ENCODE measurements around the gene HIP1R.
"Not testable (repeated sequence)": the region's sequence is repeated elsewhere in the genome, so short reads cannot be mapped to it uniquely, and the experiment has no call there.

The HIP1R gene

DNA sequence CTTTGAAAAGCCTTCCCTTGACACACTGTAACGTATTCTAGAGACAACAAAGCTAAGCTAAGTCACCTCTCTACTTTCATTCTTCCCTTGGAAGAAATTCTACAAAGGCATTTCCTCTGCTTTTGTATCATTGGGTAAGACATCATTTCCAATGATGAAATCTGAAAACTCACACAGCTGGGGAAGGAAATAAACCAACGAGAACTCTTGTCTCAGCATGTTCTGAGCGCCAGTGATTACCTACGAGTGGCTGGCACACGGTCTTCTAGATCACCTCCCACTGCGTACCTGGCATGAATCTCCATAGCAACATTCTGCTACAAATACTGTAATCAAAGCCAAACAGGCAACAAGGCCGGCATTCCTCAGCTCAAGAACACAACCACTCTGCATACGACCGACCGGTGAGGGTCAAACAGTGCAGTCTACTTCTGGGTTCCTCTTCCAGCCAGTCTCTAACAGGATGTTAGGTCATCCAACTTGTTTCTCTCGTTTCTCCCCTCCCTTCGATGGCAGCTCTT lies 53.0 kb downstream of the HIP1R start:
- peak overlapping the region; percentile 98 for H3K27ac ChIP-seq
- no peaks in the 10 kb centered on the region for H3K9me3 ChIP-seq
- H3K27me3 ChIP-seq: no peaks in the 10 kb centered on the region
- H3K4me1 ChIP-seq (ENCODE audit: control insufficient read depth in 1 of 2, insufficient read depth in 1 of 2, low read depth in 1 of 2, low read length in 1 of 2): peaks cover 93 to 95% of the 10 kb centered on the region in 2 experiments
- peak overlapping the region; percentile 65 to 66 for H3K4me3 ChIP-seq (ENCODE audit: low read depth in 1 of 2, low read length in 1 of 2)
- H3K36me3 ChIP-seq: no peaks in the 10 kb centered on the region
- TF ChIP-seq, protein P1, sequence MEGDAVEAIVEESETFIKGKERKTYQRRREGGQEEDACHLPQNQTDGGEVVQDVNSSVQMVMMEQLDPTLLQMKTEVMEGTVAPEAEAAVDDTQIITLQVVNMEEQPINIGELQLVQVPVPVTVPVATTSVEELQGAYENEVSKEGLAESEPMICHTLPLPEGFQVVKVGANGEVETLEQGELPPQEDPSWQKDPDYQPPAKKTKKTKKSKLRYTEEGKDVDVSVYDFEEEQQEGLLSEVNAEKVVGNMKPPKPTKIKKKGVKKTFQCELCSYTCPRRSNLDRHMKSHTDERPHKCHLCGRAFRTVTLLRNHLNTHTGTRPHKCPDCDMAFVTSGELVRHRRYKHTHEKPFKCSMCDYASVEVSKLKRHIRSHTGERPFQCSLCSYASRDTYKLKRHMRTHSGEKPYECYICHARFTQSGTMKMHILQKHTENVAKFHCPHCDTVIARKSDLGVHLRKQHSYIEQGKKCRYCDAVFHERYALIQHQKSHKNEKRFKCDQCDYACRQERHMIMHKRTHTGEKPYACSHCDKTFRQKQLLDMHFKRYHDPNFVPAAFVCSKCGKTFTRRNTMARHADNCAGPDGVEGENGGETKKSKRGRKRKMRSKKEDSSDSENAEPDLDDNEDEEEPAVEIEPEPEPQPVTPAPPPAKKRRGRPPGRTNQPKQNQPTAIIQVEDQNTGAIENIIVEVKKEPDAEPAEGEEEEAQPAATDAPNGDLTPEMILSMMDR (IDR thresholded peaks at IDR 0.05): peak; percentile 34

DNA sequence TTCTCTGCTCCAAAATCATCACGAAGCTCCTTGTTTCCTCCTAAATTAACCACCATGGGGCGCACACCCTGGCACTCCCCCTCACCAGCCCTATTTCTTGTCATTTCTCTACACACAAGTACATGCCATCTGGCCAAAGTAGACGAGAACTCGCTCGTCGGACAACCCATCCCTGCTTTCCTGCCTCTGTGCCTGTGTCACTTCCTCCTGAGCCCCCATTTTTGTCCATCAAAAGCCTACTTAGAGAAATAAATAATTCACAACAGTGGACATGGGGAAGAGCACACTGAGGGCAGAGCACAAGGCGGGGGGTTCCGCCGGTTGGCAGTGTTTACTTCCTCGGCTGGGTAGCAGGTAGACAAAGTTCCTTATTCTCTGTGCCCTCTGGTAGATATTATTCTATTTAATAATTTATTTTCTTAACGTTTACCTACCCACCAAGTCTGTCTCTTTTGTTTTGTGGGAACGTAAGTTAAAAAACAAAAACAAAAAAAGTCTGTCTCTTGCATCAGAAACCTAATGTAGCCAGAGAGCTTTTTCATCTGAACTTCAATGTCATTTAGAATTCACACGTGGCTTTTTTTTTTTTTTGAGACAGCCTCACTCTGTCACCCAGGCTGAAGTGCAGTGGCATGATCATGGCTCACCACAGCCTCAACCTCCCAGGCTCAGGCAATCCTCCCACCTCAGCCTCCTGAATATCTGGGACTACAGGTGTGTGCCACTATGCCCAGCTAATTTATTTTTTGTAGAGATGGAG lies 54.7 kb downstream of the HIP1R start:
- no peaks in the 10 kb centered on the region for H3K36me3 ChIP-seq
- TF ChIP-seq, protein P1 (IDR thresholded peaks at IDR 0.05): no peak
- H3K4me1 ChIP-seq (ENCODE audit: control insufficient read depth in 1 of 2, insufficient read depth in 1 of 2, low read depth in 1 of 2, low read length in 1 of 2): peaks cover 90 to 96% of the 10 kb centered on the region in 2 experiments
- peak overlapping the region; percentile 65 to 66 for H3K4me3 ChIP-seq (ENCODE audit: low read depth in 1 of 2, low read length in 1 of 2)
- peak overlapping the region; percentile 98 for H3K27ac ChIP-seq
- no peaks in the 10 kb centered on the region for H3K9me3 ChIP-seq
- no peaks in the 10 kb centered on the region for H3K27me3 ChIP-seq

DNA sequence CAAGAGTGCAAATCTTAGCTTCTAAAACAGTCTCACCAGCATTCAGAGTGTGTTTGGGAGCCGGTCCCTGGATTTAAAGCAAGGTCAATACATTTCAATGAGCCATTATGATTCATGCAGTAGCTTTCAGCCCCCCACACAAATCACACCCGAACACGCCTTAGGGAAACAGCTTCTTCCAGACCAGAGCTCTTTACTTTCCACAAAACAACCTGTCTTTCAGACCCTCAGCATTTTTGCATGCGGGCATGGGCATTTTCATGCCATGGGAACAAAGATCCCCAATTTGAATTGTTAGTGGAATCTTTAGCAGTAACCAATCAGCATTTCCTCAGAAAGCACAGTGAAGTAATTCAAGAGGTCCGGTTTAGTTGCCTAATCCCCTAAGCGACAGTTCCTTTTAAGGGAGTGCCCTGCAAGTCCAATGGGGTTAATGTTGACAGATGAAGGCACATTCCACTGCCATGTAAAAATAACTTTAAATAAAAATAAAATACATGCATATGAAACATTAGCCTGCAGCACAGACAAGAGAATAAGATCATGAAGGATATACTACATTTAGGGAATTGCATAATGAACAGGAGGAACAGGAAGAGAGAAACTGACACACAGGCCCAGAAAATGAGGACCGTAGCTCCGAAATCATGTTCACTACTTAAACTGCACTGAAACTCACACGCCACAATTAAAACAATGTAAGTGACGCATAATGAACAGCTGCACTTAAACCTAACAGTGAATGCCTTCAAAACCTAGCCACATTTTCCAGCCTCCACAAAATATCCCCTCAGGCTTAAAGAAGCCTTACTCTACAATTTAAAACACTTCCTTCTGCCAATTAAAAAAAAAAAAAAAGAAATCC lies 56.6 kb downstream of the HIP1R start:
- H3K9me3 ChIP-seq: no peaks in the 10 kb centered on the region
- H3K27me3 ChIP-seq: no peaks in the 10 kb centered on the region
- peak overlapping the region; percentile 49 to 66 for H3K4me3 ChIP-seq (ENCODE audit: low read depth in 1 of 2, low read length in 1 of 2)
- peak overlapping the region; percentile 98 for H3K27ac ChIP-seq
- H3K36me3 ChIP-seq: no peaks in the 10 kb centered on the region
- peaks cover 81 to 84% of the 10 kb centered on the region in 2 experiments for H3K4me1 ChIP-seq (ENCODE audit: control insufficient read depth in 1 of 2, insufficient read depth in 1 of 2, low read depth in 1 of 2, low read length in 1 of 2)
- TF ChIP-seq, protein P1 (IDR thresholded peaks at IDR 0.05): no peak

DNA sequence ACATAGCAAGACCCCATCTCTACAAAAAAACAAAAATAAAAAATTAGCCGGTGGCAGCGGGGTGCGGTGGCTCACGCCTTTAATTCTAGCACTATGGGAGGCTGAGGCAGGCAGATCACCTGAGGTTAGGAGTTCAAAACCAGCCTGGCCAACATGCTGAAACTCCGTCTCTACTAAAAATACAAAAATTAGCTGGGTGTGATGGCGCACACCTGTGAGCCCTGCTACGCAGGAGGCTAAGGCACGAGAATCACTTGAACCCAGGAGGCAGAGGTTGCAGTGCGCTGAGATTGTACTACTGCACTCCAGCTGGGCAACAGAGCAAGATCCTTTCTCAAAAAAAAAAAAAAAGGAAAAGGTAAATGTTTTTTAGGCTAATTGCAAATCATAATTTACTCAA lies 57.5 kb downstream of the HIP1R start:
- peak overlapping the region; percentile 49 to 66 for H3K4me3 ChIP-seq (ENCODE audit: low read depth in 1 of 2, low read length in 1 of 2)

DNA sequence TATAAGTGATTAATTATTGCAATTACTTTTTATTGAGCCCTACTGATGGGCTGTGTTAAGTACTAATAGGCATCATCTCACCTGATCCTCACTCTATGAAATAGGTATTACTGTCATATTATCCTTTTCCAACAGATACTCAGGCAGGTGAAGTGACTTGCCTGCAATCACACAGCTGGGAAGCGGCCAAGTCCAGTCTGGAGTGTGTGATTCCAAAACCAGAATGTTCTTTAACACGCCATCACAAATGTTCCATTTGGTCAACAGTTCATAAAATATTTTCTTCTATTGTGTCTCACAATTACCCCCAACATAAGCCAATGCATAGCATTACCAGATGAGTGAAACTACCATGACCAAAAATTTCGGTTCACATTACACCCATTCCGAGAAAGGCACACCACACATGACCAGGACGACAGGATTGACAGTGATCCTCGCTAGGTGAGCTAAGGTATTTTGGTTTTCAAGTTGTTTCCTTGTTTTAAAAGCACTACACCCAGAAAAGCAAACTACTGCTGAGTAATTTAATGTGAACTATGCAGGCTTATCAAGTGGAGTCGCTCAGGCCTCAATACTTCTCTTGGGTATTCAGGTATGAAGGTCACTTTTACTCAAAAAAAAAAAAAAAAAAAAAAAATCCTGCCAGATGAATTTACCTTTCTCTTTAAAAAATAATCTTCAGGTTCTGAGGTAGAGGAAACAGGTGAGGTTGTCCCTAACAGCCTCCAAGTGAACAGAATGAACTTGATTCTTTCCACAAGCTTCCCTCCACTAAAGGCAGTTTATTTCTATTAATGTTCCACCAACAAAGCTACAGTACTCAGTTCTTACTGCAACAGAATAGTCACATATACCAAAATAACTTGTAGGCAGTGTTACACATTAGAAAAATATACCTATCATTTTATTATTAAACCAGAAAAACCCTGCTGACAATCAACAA lies 58.2 kb downstream of the HIP1R start:
- peak overlapping the region; percentile 88 to 99 for H3K4me3 ChIP-seq (ENCODE audit: low read depth in 1 of 2, low read length in 1 of 2)

More for the DNA sequence above, 57.5 kb downstream of the HIP1R start:
- H3K36me3 ChIP-seq, H3K9me3 ChIP-seq, H3K27me3 ChIP-seq: not testable (repeated sequence)
- H3K4me1 ChIP-seq (ENCODE audit: control insufficient read depth in 1 of 2, insufficient read depth in 1 of 2, low read depth in 1 of 2, low read length in 1 of 2): peaks cover 73 to 75% of the 10 kb centered on the region in 2 experiments
- peak overlapping the region; percentile 98 for H3K27ac ChIP-seq

More for the DNA sequence above, 58.2 kb downstream of the HIP1R start:
- TF ChIP-seq, protein P1 (IDR thresholded peaks at IDR 0.05): no peak
- Histone ChIP-seq H3K27me3 (no peaks in the 10 kb centered on the region), H3K36me3 (no peaks in the 10 kb centered on the region), H3K4me1 (ENCODE audit: control insufficient read depth in 1 of 2, insufficient read depth in 1 of 2, low read depth in 1 of 2, low read length in 1 of 2) (peaks cover 70 to 73% of the 10 kb centered on the region in 2 experiments), H3K27ac (peak overlapping the region; percentile 98), H3K9me3 (no peaks in the 10 kb centered on the region)

Data from neutrophil (primary cell).